HG02588 (cell line): ENCODE results near the gene PPP6R2.
"Not testable (repeated sequence)": the region's sequence is repeated elsewhere in the genome, so short reads cannot be mapped to it uniquely, and the experiment has no call there.

Experiments
- ATAC-seq: cut with Tn5 transposase; IDR thresholded peaks from one replicate; pipeline ENCODE4 v1.9.1; 2021; ENCODE audit warnings: mild to moderate bottlenecking, moderate library complexity; ENCODE audit not compliant: unreplicated experiment

PPP6R2 gene

GRCh38 chr22:50397371-50398060 lies 54.4 kb downstream of the PPP6R2 start:
- ATAC-seq: not testable (repeated sequence)

GRCh38 chr22:50398831-50399648 lies 55.9 kb downstream of the PPP6R2 start:
- no peak for ATAC-seq

GRCh38 chr22:50399751-50400331 lies 56.7 kb downstream of the PPP6R2 start:
- ATAC-seq: no peak

- no peak for ATAC-seq
Measured at GRCh38 chr22:50400406-50400805, 57.3 kb downstream of the PPP6R2 start.

GRCh38 chr22:50400931-50401330 lies 57.8 kb downstream of the PPP6R2 start:
- no peak for ATAC-seq

GRCh38 chr22:50401907-50402306 lies 58.8 kb downstream of the PPP6R2 start:
- no peak for ATAC-seq

GRCh38 chr22:50403701-50404101 lies 60.6 kb downstream of the PPP6R2 start:
- ATAC-seq: no peak

- ATAC-seq: no peak
Measured at GRCh38 chr22:50406416-50407170, 63.5 kb downstream of the PPP6R2 start.

GRCh38 chr22:50408311-50408710 lies 65.2 kb downstream of the PPP6R2 start:
- no peak for ATAC-seq

- ATAC-seq: not testable (repeated sequence)
Measured at GRCh38 chr22:50408954-50409353, 65.8 kb downstream of the PPP6R2 start.

- no peak for ATAC-seq
Measured at GRCh38 chr22:50414476-50415248, 71.5 kb downstream of the PPP6R2 start.

- ATAC-seq: no peak
Measured at GRCh38 chr22:50415426-50415825, 72.3 kb downstream of the PPP6R2 start.

GRCh38 chr22:50416996-50417395 lies 73.9 kb downstream of the PPP6R2 start:
- no peak for ATAC-seq

- ATAC-seq: no peak
Measured at GRCh38 chr22:50417411-50418210, 74.5 kb downstream of the PPP6R2 start.

- no peak for ATAC-seq
Measured at GRCh38 chr22:50418624-50419023, 75.5 kb downstream of the PPP6R2 start.

- ATAC-seq: no peak
Measured at GRCh38 chr22:50419116-50419515, 76.0 kb downstream of the PPP6R2 start.

- ATAC-seq: no peak
Measured at GRCh38 chr22:50420015-50420414, 76.9 kb downstream of the PPP6R2 start.

GRCh38 chr22:50420581-50420980 lies 77.5 kb downstream of the PPP6R2 start:
- no peak for ATAC-seq

- ATAC-seq: no peak
Measured at GRCh38 chr22:50422046-50422445, 78.9 kb downstream of the PPP6R2 start.
